Stimulated activated CD4-positive, alpha-beta T cell treated with anti-CD3 and anti-CD28 coated beads, Interleukin-15, amount 100 ng/mL, for 48 hours (primary cell): ENCODE measurements around the gene CRY1.
A peak's percentile ranks its signal among the peaks of the same experiment; 100 is the strongest.
"Not testable (repeated sequence)": the region's sequence is repeated elsewhere in the genome, so short reads cannot be mapped to it uniquely, and the experiment has no call there.

ENCODE experiments used
- DNase-seq, 2 donors: peaks; one replicate each; pipeline ENCODE4 v3.0.0-alpha.2; 2020; ENCODE audit warnings: low read depth in 2 of 2

Gene CRY1

DNA sequence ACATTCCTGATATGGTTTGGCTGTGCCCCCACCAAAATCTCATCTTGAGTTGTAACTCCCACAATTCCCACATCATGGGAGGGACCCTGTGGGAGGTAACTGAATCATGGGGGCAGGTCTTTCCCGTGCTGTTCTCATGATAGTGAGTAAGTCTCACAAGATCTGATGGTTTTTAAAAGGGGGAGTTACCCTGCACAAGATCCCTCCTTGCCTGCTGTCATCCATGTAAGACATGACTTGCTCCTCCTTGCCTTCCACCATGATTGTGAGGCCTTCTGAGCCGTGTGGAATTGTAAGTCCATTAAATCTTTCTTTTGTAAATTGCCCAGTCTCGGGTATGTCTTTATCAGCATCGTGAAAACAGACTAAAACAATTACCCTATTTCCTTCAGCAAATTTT is 90.7 kb downstream of the CRY1 start:
- DNase-seq, result not testable (repeated sequence)

DNA sequence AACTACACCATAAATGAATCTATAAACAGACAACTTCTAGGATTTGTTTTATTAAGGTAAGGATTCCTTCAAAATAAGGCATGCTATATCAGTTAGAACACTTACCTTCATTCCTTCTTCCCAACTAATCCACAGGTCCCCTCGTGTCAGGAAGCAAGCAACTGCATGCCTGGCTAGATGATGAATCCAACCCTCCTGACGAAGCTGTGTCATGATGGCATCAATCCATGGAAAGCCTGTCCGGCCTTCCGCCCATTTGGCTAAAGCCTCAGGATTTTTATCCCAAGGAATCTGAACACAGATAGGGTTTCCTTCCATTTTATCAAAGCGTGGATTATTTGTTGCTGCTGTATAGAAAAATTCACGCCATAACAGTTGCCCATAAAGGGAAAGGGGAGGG is 93.9 kb downstream of the CRY1 start:
- no peak for DNase-seq

DNA sequence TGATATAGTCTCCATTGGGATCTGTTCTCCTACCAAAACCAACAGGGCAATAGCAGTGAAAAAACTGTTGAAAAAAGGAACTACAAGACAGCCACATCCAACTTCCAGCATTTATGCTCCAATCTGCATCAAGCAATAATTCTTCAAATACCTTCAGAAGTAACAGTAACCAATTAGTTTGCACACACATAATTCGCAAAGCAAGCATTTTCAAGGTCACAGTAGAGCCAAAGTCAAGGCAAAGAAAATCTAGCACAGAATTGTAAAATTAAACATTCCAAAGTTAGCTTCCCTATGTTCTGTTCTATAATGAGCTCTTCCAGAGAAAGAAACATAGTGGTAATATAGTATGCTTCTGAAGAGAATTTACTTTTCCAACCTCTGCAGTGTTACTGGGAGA is 95.4 kb downstream of the CRY1 start:
- no peak for DNase-seq

DNA sequence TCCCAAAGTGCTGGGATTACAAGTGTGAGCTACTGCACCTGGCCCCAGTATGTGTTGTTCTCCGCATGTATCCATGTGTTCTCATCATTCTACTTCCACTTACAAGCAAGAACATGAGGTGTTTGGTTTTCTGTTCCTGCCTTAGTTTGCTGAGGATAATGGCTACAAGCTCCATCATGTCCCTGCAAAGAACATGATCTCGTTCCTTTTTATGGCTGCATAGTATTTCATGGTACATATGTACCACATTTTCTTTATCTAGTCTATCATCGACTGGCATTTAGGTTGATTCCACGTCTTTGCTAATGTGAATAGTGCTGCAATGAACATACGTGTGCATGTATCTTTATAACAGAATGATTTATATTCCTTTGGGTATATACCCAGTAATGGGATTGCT is 97.2 kb downstream of the CRY1 start:
- not testable (repeated sequence) for DNase-seq

DNA sequence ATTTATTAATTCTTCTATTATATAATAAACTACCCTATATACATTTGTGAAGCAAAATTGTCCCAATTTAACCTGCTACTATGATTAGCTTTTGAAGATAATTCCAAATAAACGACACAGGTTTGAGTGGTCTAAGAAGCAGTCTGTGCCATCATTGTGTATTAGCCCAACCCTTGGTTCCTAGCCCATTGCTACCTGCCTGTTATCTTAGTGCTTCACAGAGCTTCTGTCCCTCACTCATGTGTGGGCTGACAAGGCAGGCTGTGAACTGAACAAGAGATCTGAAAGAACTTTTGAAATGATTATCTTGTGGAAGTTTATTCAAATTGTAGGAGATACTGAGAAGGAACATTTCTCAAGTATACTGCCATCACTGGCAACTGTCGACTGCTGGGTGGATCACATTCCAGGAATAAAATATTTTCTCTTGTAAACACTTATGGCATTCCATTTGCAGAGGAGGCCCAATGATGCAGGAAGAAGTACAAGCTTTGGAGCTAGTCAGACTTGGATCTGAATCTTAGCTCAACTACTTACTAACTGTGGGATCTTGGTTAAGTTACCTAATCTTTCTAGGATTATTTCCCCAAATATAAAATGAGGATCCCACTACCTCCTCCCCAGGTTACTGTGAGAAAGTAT is 98.6 kb downstream of the CRY1 start:
- DNase-seq, result no peak

DNA sequence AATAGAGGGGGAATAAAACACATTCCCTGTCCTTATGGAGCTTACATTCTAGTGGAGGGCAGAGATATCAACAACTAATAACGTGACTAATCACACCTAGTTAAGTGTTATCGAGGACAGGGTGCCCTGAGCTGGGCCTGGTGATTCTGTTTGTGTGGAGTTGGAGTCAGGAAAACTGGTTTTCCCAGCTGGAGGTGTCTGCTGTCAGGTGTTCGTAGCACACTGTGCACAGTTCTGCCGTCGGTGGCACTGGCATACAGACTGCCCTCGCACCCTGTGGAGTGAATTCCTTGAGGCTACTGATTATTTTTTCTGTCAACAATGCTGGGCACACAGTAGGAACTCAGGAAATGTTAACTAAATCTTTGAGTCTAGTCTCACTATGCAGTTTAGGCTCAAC is 105.5 kb downstream of the CRY1 start:
- DNase-seq, result no peak

DNA sequence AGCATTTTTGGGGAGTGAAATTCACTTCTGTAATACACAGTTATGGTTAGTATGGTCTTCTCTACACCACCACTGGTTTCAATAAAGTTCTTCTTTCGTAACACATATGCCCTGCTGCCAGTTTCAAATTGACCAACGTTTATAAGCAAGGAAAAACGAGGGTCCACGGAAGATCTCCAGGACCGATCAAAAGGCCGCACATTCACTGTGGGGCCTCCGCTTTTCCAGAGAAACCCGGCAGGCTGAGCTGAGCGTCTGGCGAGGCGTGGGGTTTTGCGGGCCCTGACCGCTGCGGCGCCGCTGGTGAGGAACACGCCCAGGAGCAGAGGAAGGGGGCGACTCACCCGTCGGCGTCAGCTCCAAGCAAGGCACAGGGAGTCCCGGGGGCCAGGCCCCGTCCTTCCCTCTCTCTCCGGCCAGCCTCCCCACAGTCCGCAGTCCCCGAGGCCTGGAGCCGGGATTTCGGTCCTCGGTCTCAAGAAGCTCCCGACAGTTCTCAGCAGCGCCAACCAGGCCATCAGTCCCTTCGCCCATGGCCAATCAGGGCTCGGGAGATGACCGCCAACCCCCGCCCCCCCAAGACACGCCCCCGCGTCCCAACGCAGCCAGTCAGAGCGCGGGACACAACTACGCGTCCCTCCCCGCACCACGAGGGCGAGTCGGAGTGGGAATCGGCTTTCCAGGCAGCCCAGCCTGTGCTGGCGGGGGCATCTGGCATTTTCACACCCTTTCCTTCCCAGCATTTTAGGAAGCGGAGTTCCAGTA is 106.5 kb downstream of the CRY1 start, which contains the start of gene MTERF2:
TSS of gene MTERF2 (minus strand) at position 522 of the 765 bp plus-strand sequence. CDS start 8,432 bp downstream, outside the sequence.
- DNase-seq, result peak; percentile 57 to 70

DNA sequence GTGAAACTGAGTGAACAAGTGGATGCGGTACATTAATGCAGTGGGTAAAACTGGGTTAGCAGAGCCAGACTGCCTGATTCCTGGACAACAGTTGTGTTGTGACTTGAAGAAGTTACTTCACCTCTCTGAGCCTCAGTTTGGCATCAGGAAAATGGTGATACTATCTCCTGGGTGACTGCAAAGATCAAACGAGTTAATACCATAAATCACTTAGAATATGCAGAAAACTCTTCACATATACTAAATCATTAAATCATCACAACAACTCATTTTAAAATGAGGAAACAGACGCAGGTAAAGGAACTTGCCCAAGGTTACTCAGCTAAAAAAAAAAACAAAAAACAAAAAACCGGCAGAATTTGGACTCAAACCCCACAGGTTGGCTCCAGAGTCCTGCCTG is 107.2 kb downstream of the CRY1 start:
- no peak for DNase-seq

DNA sequence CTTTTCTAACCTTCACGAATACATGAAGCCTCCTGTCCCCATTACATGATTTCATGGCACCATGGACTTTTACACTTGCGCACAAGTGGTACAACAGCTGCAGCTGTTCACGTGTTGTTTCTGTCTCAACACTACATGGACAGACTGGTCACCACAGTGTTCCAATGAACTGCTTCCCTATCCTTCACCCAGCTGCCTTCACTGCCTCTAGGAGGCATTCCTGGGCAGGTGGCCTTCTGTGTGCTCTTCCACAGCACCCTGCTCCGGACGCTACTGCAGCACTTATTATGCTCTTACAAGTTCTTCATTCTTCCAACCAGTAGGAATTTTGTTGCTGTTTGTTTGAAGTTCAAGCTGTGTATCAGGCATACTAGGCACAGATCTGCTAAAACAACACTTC is 107.9 kb downstream of the CRY1 start:
- DNase-seq, result no peak

DNA sequence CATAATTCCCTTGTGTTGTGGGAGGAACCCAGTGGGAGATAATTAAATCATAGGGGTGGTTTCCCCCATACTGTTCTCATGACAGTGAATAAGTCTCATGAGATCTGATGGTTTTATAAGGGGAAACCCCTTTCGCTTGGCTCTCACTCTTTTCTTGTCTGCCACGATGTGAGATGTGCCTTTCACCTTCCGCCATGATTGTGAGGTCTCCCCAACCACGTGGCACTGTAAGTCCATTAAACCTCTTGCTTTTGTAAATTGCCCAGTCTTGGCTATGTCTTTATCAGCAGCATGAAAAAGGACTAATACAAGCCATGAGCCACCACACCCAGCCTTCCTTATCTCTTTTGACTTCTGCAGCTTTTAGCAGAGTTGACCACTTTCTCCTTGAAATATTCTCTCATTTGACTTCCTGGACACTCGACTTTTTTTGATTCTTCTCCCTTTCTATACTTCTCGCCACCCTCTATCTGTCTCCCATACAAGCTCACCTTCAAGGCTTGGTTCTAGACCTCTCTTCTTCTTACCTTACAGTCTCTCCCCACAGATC is 108.7 kb downstream of the CRY1 start:
- no peak for DNase-seq

DNA sequence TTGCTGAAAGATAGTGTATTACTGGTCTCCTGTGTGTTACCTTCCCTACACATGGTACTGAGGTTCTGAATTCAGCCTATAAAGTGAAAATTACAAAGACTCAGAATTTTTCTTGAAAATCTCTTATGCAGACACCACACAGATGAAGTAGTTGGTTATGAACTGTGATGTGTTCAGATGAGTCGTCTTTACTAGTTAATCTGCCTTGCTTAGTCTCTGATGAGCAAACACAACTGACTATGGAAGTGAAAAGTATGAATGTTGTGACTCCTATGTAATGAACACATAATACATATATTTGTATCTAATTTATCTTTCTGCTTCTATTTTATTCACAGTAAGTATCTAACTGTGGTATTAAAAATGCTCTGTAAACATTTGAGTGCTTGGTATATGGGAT is 111.1 kb downstream of the CRY1 start:
- no peak for DNase-seq

DNA sequence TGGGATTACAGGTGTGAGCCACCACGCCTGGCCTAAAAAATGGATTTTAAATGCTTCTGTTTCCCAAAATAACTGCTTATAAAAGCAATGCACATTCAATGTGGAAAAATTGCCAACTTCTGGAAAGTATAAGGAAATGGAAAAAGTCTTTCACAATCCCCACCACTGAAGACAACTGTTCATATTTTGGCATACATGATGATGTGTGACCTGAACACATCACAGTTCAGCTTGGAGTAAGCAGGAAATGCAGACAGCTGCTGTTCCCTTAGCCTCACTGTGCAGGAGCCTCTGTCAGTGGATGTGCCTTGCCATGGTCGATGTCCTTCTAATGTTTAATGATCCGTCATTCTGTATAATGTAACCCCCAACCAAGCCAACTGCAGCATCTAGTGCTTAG is 111.6 kb downstream of the CRY1 start:
- DNase-seq, result no peak

DNA sequence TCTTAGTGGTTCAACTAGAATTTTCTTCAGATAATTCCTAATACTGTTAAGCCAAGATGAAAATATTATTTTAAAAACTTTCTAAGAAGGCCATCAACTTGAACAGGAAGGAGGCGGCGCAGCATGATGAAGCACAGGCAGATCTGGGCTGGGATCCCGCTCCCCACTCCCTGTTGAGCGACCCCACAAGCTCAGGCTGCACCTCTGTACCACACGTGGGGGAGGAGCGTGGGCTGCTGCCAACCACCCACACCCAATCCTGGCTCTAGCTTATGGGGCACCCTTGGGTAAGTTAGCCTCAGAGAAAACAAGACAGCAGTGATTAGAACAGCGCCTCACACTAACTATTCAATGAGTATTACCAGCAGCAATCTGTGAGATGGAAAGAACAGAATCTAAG is 112.4 kb downstream of the CRY1 start:
- DNase-seq, result no peak

DNA sequence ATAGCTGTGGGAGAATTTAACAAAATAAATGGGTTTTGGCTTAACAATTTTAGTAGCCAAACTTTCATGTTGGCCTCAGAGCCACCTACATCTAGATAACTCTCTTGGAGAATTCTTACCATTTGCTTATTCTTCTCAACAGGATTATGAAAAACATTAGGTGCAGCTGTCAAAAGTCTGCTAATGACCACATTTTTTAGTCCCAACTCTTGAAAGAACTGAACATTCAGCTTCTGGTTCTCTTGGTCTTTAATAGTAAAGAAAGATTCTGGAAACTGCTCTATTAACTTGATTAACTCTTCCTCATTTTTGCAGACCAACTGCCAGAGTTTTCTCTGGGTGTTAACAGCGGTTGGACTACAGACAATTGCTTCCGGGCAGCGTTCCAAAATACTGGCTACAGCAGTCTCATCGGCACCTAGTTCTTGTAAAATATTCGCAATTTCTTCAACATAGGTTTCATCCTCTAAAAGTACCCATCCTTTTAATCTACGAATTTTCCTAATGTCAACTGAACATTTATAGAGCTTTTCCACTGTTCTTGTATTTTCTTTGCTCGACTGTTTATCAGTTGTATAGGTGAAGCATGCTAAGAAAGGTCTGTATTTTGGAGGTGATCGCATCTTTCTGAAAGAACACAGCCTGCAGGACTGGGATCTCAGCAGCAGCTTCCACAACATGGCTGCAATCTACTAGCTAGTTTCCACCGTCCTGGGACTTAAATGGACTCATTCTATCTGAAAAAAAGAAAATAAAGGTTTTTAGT is 115.1 kb downstream of the CRY1 start:
- DNase-seq, result no peak

DNA sequence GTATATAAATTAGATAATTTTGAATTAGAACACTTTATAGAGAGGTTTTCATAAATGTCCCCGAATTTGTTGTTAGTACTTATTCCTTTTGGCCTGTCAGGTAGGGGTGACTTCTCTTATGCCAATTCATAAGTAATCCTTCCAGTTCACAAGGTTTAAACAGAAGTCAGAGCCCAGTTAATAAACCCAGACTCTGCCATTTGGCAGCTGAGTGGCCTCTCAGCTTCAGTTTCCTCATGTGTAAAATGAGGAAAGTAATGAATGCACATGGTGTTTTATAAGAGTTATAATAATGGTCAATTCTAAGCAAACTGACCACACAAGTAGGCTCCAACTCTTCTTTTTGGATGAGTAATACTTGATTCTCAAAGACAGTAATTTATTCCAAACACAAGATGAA is 116.7 kb downstream of the CRY1 start:
- no peak for DNase-seq

DNA sequence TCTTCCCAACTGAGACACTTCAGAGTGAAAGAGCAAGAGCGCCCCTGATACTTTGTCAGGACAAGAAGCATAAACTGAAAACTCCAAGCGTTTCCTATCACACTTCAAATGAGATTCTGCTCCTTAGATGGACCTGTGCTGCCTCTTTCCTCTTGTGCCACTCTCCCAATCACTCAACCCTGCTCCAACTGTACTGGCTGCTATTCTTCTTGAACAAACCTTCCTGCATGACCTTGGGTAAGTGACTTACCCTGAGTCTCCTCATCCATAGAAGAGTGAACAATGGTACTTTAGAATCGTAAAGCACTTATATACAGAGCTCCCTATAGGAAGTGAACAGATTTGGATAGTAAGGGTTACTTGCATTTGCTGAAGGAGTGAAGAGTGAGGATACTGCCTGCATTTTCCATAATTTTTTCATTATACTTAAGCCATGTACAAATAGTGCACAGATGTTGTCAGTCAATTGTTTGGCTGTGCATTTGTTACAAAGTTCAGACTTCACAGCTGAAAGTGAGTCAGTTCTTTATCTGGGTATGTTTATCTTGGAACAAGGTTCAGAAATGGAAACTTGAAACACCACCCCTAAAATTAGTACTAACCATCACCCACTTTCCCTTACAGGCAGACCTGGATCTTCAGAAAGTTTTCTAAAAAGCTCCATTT is 117.2 kb downstream of the CRY1 start:
- DNase-seq, result no peak

DNA sequence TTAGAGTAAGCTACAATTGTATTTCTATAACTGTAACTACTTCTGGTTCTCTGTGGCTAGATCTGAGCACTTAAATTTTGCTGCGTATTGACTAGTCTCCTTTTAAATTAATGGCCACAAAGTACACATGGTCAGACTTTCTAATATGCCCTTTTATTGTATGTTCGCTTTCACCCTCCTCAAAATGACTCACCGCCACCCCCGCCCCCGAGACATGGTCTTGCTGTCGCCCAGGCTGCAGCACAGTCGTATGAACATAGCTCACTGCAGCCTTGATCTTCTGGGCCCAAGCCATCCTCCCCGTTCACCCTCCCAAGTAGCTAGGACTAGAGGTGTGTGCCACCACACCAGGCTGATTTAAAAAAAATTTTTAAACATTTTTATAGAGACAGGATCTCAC is 118.3 kb downstream of the CRY1 start:
- DNase-seq, result no peak

DNA sequence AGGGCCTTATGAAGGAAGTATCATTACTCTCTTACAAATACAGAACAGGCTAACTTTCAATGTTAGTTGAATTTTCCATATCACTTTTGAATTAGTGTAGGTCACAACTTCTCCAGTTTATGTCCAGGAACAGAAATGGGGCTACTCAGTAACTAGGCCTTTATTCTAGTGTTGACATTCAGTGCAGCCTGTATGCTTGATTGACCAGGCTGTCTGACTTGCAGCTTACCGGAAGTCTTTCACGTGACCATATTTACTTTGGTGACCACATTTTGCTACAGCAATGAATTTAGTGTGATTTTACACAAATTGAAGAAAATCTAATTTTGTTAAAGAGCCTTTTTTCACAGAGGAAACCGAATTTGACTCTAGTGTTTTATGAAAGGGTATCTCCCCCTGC is 118.8 kb downstream of the CRY1 start:
- DNase-seq, result no peak

DNA sequence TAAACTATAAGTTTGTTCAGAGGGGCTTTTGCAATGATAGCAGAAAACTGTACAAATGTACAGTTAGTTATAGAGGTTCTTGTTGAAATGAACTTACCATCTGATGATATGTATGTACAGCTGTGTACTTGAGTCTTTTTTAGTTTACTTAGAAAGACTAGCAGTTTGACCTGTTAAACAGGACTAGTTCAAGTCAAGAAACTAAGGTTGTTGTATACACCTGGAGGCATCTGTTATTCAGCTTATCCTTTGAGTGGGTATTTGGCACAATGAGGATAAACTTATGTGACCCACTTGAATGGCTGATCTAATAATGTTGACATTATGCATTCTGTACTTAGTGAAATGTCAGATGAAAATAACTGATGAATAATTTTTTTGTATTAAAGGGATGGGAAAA is 119.8 kb downstream of the CRY1 start:
- no peak for DNase-seq

DNA sequence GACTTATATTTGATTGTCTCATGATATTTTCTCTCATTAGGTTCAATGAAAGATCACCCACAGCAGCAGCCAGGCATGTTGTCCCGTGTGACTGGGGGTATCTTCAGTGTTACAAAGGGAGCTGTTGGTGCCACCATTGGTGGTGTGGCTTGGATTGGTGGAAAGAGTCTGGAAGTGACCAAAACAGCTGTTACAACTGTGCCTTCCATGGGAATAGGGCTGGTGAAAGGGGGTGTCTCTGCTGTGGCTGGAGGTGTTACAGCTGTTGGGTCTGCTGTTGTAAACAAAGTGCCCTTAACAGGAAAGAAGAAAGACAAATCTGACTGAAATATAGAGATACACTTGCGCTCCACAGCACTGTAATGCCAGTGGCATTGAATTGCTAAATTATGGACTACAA is 122.3 kb downstream of the CRY1 start:
- no peak for DNase-seq

DNA sequence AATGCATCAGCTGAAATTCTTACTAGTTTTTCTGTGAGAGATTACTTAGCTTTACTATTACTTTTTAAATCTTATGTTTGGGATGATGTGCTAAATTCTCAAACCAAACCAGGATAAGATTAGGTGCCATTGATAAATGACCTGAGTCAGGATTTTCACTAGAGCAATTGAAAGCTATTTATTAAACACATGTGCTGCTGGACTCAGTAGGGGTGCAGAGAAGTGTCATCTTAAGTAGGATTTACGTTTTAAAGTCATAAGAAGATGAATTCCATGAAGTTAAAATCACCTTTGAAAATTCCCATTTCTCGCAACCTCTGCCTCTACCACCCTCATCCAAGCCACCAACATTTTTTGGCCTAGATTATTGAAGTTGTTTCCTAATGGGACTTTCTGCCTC is 128.8 kb downstream of the CRY1 start:
- DNase-seq, result no peak

DNA sequence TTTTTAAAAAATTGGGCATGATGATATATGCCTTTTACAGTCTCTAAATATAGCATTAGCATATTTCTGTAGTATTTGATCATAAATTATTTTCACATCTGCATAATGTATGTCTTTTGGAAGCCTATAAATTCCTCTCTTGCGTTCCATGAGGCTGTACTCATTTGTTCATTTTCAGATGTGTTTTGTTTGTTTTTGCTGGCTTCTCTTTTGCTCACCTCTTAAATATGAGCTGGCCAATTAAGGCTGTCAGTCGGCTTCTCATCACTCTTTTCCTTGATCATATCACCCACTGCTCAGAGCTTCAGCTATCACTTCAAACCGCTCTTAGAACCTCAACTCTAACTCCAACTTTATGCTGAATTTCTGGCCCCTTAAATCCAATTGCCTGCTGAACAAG is 131.1 kb downstream of the CRY1 start:
- no peak for DNase-seq
